ENCODE results near the gene AOPEP.

Gene AOPEP

DNA sequence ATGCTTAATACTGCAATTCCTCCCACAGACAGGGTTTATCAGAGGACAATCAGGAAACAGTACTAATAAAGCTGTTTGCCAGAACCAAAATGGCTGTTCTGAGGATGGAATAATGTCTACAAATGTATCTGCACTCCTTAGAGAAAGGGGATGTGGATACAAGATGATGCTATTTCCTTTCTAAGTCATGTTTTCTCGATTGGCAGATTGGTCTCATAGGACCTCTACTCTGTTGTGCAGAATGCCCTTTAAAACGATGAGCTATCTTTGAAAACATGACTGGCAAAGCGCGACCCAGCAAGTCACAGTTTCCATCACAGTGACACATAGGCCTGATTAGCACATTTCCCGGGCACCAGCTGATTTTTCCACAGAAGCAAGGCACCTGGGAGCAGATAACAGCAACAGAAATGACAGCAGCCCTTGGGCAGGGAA is 54.0 kb downstream of the AOPEP start:
- DNase-seq, result no peak
- no peak overlapping the region for H3K4me3 ChIP-seq
- no peaks in the 10 kb centered on the region for H3K9me3 ChIP-seq
- peaks cover 0 to 32% (median 19%) of the 10 kb centered on the region in 4 donors for H3K4me1 ChIP-seq
- peak overlapping the region; percentile 32 to 74 for H3K27ac ChIP-seq
- no peaks in the 10 kb centered on the region for H3K27me3 ChIP-seq
- intact Hi-C loops (cut with DNase I; ENCODE audit: low total_unique reads), result loop anchor here (5.0 kb wide), 1 partner anchor 347 kb away; no protein-coding TSS in a partner anchor
- H3K36me3 ChIP-seq, result no peaks in the 10 kb centered on the region
- TF ChIP-seq, protein P1, sequence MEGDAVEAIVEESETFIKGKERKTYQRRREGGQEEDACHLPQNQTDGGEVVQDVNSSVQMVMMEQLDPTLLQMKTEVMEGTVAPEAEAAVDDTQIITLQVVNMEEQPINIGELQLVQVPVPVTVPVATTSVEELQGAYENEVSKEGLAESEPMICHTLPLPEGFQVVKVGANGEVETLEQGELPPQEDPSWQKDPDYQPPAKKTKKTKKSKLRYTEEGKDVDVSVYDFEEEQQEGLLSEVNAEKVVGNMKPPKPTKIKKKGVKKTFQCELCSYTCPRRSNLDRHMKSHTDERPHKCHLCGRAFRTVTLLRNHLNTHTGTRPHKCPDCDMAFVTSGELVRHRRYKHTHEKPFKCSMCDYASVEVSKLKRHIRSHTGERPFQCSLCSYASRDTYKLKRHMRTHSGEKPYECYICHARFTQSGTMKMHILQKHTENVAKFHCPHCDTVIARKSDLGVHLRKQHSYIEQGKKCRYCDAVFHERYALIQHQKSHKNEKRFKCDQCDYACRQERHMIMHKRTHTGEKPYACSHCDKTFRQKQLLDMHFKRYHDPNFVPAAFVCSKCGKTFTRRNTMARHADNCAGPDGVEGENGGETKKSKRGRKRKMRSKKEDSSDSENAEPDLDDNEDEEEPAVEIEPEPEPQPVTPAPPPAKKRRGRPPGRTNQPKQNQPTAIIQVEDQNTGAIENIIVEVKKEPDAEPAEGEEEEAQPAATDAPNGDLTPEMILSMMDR (IDR thresholded peaks at IDR 0.05), result no peak

DNA sequence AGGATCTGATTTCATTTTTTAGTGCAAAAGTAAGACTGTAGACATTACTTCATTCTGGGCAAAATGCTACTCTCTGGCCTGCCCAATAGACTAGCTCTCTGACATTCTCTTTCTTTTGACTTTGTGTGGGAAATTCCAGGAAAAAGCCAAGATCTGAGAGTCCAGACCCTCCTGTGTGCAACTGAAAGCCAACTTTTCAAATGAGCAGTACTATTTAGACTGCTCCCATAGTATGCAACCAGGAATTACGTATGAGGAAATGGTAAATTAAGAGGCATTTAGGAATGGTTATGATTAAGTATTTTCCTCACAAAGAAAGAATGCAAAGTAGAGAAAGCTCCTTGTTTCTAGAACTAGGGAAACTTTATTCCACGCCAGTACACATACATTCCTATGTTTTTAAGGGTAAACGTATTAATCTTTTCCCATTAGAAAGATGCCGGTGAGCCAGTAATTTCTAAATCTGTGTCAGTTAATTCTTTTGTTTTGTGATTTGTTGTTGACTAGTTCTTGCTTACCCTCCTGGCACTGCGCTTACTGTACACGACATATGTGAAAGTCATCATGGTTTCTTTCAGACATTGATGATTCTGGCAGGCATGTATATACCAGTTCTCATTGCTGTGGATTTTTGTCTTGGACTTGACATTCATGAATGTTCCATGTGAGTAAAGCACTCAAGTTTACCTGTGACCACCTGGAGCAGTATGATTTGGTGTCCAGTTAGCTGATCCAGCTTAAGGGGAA is 56.0 kb downstream of the AOPEP start:
- no peak for DNase-seq
- H3K9me3 ChIP-seq, result no peaks in the 10 kb centered on the region
- H3K4me1 ChIP-seq, result peaks cover 0 to 32% (median 19%) of the 10 kb centered on the region in 4 donors
- intact Hi-C loops (cut with DNase I; ENCODE audit: low total_unique reads), result loop anchor here (5.0 kb wide), 1 partner anchor 345 kb away; no protein-coding TSS in a partner anchor
- peak overlapping the region; percentile 62 to 74 for H3K27ac ChIP-seq
- no peaks in the 10 kb centered on the region for H3K36me3 ChIP-seq
- TF ChIP-seq, protein P1 (IDR thresholded peaks at IDR 0.05), result no peak
- no peak overlapping the region for H3K4me3 ChIP-seq
- no peaks in the 10 kb centered on the region for H3K27me3 ChIP-seq

DNA sequence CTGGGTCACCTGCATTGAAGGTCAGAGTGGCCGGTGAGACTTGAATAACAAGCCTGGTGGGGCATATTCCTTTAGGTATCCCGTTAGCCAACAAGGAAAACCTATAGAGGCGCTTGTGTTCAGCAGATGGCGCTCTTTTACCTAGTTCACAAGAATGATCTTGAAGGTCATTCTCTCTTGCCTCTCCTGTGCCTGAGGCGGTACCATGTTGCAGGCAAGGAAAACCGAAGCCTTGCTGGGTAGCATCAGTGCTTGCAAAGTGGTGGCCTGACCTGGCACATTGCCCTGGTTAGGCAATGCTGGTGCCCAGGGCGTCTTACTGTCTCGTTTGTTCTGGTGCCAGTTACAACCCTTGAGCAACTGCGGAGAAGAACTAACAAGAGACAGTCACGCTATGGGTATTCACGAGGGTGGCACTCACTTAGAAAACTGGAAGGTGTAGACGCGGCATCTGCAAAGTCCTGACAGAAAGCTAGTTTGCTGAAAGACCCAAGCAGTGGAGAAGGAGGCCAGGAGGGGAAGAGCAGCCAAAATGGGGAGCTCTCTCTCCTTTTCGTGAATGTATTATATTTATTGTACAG is 56.7 kb downstream of the AOPEP start:
- Histone ChIP-seq H3K36me3 (no peaks in the 10 kb centered on the region), H3K4me1 (peaks cover 0 to 32% (median 19%) of the 10 kb centered on the region in 4 donors), H3K27ac (peak overlapping the region; percentile 62 to 74), H3K4me3 (no peak overlapping the region), H3K9me3 (no peaks in the 10 kb centered on the region), H3K27me3 (no peaks in the 10 kb centered on the region)
- intact Hi-C loops (cut with DNase I; ENCODE audit: low total_unique reads), result loop anchor here (5.0 kb wide), 1 partner anchor 344 kb away; no protein-coding TSS in a partner anchor
- DNase-seq, result peak; percentile 81 to 89
- TF ChIP-seq, protein P1 (IDR thresholded peaks at IDR 0.05), result peak; percentile 65 to 66

DNA sequence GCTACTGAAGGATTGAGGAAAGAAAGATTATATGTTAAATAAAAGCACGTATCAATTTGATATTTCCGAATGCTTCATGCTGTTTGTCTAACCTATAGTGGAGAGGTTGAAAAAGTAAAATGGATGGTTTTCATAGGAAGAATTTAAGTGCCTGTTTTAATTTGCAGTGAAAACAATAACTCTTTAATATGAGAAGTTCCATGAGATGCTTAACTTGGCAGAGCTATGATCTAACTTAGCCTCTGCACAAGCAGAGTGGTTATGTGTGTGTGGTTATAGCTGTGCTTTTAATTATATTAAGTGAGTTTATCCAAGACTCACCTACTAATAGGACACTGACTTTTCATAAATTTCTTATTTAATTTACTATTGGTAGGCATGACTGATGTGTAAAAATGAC is 57.4 kb downstream of the AOPEP start:
- Histone ChIP-seq H3K9me3 (no peaks in the 10 kb centered on the region), H3K27ac (peak overlapping the region in 1 of 2 donors; percentile 74), H3K4me1 (peaks cover 0 to 32% (median 19%) of the 10 kb centered on the region in 4 donors), H3K4me3 (no peak overlapping the region), H3K36me3 (no peaks in the 10 kb centered on the region), H3K27me3 (no peaks in the 10 kb centered on the region)
- intact Hi-C loops (cut with DNase I; ENCODE audit: low total_unique reads), result loop anchor here (5.0 kb wide), 1 partner anchor 343 kb away; no protein-coding TSS in a partner anchor
- TF ChIP-seq, protein P1 (IDR thresholded peaks at IDR 0.05), result no peak
- DNase-seq, result no peak

DNA sequence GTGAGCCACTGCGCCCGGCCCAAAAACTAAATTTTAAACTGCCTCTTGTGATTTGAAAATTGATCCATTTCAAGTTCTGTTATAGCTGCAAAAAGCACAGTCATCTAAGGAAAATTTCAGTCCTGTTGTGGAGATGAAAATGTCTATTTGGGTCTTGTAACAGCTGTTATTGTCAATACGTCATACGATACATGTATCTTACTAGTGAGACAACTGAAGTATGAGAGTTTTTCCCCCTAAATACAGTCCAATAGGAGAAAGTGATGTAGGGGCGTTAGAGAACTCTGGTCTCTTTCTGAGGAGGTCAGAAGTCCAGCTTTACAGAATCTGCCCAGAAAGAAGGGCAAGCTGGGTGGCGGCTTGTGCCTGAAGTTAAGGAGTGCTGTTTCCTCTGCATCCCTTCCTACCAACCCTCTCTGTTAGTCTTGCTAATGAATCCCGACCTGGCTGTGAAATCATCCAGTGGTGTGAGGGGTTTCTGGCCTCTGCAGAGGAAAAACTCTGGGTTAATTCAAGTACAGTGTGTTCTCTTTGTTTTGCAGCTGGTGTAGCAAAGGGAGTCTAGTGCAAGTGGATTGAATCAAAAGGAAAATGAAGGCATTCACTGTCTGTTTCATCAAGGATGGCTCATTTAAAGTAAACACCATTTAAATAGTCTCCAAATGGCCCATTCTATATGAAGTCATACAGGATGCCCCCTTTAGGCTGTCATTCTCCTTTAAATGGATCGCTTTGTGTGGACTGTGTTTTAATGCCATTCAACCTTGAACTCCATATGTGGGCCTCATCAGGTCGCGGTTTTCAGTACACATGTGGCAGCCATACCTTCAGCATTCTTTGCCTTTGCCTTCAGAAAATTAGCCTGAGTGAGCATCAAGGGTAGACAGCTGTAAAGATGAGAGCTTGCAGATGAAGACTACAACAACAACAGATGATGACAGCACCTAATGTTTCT is 59.0 kb downstream of the AOPEP start:
- Histone ChIP-seq H3K27me3 (no peaks in the 10 kb centered on the region), H3K36me3 (no peaks in the 10 kb centered on the region), H3K9me3 (no peaks in the 10 kb centered on the region), H3K4me3 (no peak overlapping the region), H3K27ac (no peak overlapping the region), H3K4me1 (peaks cover 0 to 28% (median 18%) of the 10 kb centered on the region in 4 donors)
- DNase-seq, result no peak
- TF ChIP-seq, protein P1 (IDR thresholded peaks at IDR 0.05), result no peak
- intact Hi-C loops (cut with DNase I; ENCODE audit: low total_unique reads), result no loop called here

Measured in tibial artery (tissue), 4 donors.